ENCODE measurements around the gene BTRC. TPM values are rescaled to one million over a fixed set of nuclear protein-coding genes. Genes with fewer than 3 reads are reported as not detected.
"Not testable (repeated sequence)": the region's sequence is repeated elsewhere in the genome, so short reads cannot be mapped to it uniquely, and the experiment has no call there.

Gene BTRC
- polyA plus RNA-seq, 2 of the 4 experiments (the other 2 are of a cell fraction): 8.0 to 23.1 TPM

GRCh38 chr10:101414034-101414433 is 60.1 kb downstream of the BTRC start:
- 84% methylated on average over 2 of the region's 2 CpGs for WGBS (ENCODE audit: missing lambda C conversion rate)
- ChIA-PET CTCF (no interaction called here), POLR2A (no interaction called here)
- FAIRE-seq (no peak), ATAC-seq (no peak), DNase-seq (ENCODE audit: low read depth in 1 of 2, low spot score in 1 of 2) (no peak)
- H3K4me2 ChIP-seq: no peak overlapping the region
- peaks cover 5% of the 10 kb centered on the region; the same call in 2 of the 3 replicates for H3K9me3 ChIP-seq
- TF ChIP-seq BHLHE40 (IDR thresholded peaks at IDR 0.05; ENCODE audit: low read depth, low read length): no peak
- no peak for TF ChIP-seq ZNF302 (CRISPR knock-in tag; IDR thresholded peaks at IDR 0.05)
- no peak for TF ChIP-seq SREBF2 (IDR thresholded peaks at IDR 0.05)
- TF ChIP-seq, protein P1, sequence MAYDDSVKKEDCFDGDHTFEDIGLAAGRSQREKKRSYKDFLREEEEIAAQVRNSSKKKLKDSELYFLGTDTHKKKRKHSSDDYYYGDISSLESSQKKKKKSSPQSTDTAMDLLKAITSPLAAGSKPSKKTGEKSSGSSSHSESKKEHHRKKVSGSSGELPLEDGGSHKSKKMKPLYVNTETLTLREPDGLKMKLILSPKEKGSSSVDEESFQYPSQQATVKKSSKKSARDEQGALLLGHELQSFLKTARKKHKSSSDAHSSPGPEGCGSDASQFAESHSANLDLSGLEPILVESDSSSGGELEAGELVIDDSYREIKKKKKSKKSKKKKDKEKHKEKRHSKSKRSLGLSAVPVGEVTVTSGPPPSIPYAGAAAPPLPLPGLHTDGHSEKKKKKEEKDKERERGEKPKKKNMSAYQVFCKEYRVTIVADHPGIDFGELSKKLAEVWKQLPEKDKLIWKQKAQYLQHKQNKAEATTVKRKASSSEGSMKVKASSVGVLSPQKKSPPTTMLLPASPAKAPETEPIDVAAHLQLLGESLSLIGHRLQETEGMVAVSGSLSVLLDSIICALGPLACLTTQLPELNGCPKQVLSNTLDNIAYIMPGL (CRISPR knock-in tag; IDR thresholded peaks at IDR 0.05; ENCODE audit: borderline replicate concordance): no peak
- TF ChIP-seq NPAS2 (CRISPR knock-in tag; IDR thresholded peaks at IDR 0.05; ENCODE audit: borderline replicate concordance): no peak
- TF ChIP-seq FOSB (CRISPR knock-in tag; IDR thresholded peaks at IDR 0.05): no peak
- no peak for TF ChIP-seq ZFP36 (IDR thresholded peaks at IDR 0.05; ENCODE audit: borderline replicate concordance, partially characterized antibody)
- TF ChIP-seq GATA3 (IDR thresholded peaks at IDR 0.05; ENCODE audit: borderline replicate concordance): no peak
- TF ChIP-seq REST (IDR thresholded peaks at IDR 0.05): no peak
- TF ChIP-seq PHF8 (IDR thresholded peaks at IDR 0.05; ENCODE audit: borderline replicate concordance, low read depth): no peak
- no peak overlapping the region for H3K4me3 ChIP-seq
- H3K4me1 ChIP-seq: no peaks in the 10 kb centered on the region
- H3K27ac ChIP-seq: no peak overlapping the region

- ATAC-seq (no peak), FAIRE-seq (no peak), DNase-seq (ENCODE audit: low read depth in 1 of 2, low spot score in 1 of 2) (no peak)
- Histone ChIP-seq H3K4me2 (no peak overlapping the region), H3K27ac (no peak overlapping the region), H3K9me3 (peaks cover 5% of the 10 kb centered on the region; the same call in 2 of the 3 replicates), H3K4me1 (no peaks in the 10 kb centered on the region), H3K4me3 (no peak overlapping the region)
- WGBS (ENCODE audit: missing lambda C conversion rate): 91% methylated on average over 3 of the region's 3 CpGs
- ChIA-PET CTCF (no interaction called here), POLR2A (no interaction called here)
- TF ChIP-seq ELK1 (IDR thresholded peaks at IDR 0.05; ENCODE audit: low read depth, low read length) (no peak), MAFK (IDR thresholded peaks at IDR 0.05; ENCODE audit: partially characterized antibody) (no peak), CHD2 (IDR thresholded peaks at IDR 0.05; ENCODE audit: low read length, partially characterized antibody) (no peak), RAD21 (conservative IDR thresholded peaks at IDR 0.05 in 1 of 2, IDR thresholded peaks at IDR 0.05 in 1 of 2) (no peak), CTCF (IDR thresholded peaks at IDR 0.05) (no peak)
- TF ChIP-seq, protein P2, sequence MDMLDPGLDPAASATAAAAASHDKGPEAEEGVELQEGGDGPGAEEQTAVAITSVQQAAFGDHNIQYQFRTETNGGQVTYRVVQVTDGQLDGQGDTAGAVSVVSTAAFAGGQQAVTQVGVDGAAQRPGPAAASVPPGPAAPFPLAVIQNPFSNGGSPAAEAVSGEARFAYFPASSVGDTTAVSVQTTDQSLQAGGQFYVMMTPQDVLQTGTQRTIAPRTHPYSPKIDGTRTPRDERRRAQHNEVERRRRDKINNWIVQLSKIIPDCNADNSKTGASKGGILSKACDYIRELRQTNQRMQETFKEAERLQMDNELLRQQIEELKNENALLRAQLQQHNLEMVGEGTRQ (IDR thresholded peaks at IDR 0.05): no peak
- TF ChIP-seq, protein P3, sequence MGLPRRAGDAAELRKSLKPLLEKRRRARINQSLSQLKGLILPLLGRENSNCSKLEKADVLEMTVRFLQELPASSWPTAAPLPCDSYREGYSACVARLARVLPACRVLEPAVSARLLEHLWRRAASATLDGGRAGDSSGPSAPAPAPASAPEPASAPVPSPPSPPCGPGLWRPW (IDR thresholded peaks at IDR 0.05): no peak
Observed at GRCh38 chr10:101415884-101416283, 61.9 kb downstream of the BTRC start.

DNA sequence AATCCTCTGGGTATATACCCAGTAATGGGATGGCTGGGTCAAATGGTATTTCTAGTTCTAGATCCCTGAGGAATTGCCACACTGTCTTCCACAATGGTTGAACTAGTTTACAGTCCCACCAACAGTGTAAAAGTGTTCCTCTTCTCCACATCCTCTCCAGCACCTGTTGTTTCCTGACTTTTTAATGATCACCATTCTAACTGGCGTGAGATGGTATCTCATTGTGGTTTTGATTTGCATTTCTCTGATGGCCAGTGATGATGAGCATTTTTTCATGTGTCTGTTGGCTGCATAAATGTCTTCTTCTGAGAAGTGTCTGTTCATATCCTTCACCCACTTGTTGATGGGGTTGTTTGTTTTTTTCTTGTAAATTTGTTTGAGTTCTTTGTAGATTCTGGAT is 68.0 kb downstream of the BTRC start:
- H3K4me2 ChIP-seq; DNase-seq (ENCODE audit: low read depth in 1 of 2, low spot score in 1 of 2); H3K27ac ChIP-seq; H3K4me3 ChIP-seq; ATAC-seq; H3K9me3 ChIP-seq; H3K4me1 ChIP-seq; POLR2A ChIA-PET; FAIRE-seq; CTCF ChIA-PET: not testable (repeated sequence)
- WGBS (ENCODE audit: missing lambda C conversion rate): 95% methylated on average over 1 of the region's 1 CpG

Measured in A549 (cell line).